HUES48 (cell line): Measurements from ENCODE around the gene SMAD2.
"Not testable (repeated sequence)": the region's sequence is repeated elsewhere in the genome, so short reads cannot be mapped to it uniquely, and the experiment has no call there.

Experiments used
- H3K27ac ChIP-seq: one replicate; pipeline ENCODE4 v1.7.0; 2013; ENCODE audit warnings: low read depth, low read length, inconsistent platforms
- H3K27me3 ChIP-seq: 2 replicates; pipeline ENCODE4 v1.6.1; 2013; ENCODE audit warnings: mild to moderate bottlenecking, low read length; ENCODE audit not compliant: control insufficient read depth, insufficient read depth
- H3K36me3 ChIP-seq: 2 replicates; pipeline ENCODE4 v1.6.1; 2013; ENCODE audit warnings: low read length; ENCODE audit not compliant: control insufficient read depth, insufficient read depth
- H3K4me1 ChIP-seq: 2 replicates; pipeline ENCODE4 v1.6.1; 2013; ENCODE audit warnings: mild to moderate bottlenecking, low read length; ENCODE audit not compliant: control insufficient read depth, insufficient read depth
- H3K4me3 ChIP-seq: 2 replicates; pipeline ENCODE4 v1.5.1; 2013; ENCODE audit warnings: mild to moderate bottlenecking, low read depth, low read length
- H3K9ac ChIP-seq: 2 replicates; pipeline ENCODE4 v1.6.1; 2013; ENCODE audit warnings: mild to moderate bottlenecking, low read depth, low read length, moderate library complexity
- H3K9me3 ChIP-seq: 2 replicates; pipeline ENCODE4 v1.6.1; 2013; ENCODE audit warnings: low read length; ENCODE audit not compliant: control insufficient read depth, insufficient read depth

Gene SMAD2

GRCh38 chr18:47964053-47964452 is 33.6 kb upstream of the SMAD2 start:
- H3K9ac ChIP-seq: no peak overlapping the region
- peaks cover 14% of the 10 kb centered on the region for H3K4me1 ChIP-seq

GRCh38 chr18:47961003-47961402 is 30.5 kb upstream of the SMAD2 start:
- H3K27ac ChIP-seq, H3K27me3 ChIP-seq, H3K36me3 ChIP-seq, H3K4me1 ChIP-seq, H3K9ac ChIP-seq, H3K4me3 ChIP-seq: not testable (repeated sequence)
- H3K9me3 ChIP-seq: peaks cover 16% of the 10 kb centered on the region

More at GRCh38 chr18:47964053-47964452, 33.6 kb upstream of the SMAD2 start:
- no peak overlapping the region for H3K4me3 ChIP-seq
- no peaks in the 10 kb centered on the region for H3K36me3 ChIP-seq
- no peak overlapping the region for H3K27ac ChIP-seq
- H3K9me3 ChIP-seq: peaks cover 30% of the 10 kb centered on the region
- no peaks in the 10 kb centered on the region for H3K27me3 ChIP-seq

- Histone ChIP-seq H3K27me3 (no peaks in the 10 kb centered on the region), H3K9me3 (no peaks in the 10 kb centered on the region), H3K27ac (no peak overlapping the region), H3K4me1 (no peaks in the 10 kb centered on the region), H3K36me3 (no peaks in the 10 kb centered on the region), H3K9ac (no peak overlapping the region), H3K4me3 (no peak overlapping the region)
Observed at GRCh38 chr18:47953471-47953931, 23.0 kb upstream of the SMAD2 start.

GRCh38 chr18:47950511-47950910 is 20.1 kb upstream of the SMAD2 start:
- H3K9ac ChIP-seq: no peak overlapping the region
- no peaks in the 10 kb centered on the region for H3K27me3 ChIP-seq
- H3K4me3 ChIP-seq: no peak overlapping the region
- H3K4me1 ChIP-seq: no peaks in the 10 kb centered on the region
- no peak overlapping the region for H3K27ac ChIP-seq
- H3K9me3 ChIP-seq: no peaks in the 10 kb centered on the region
- H3K36me3 ChIP-seq: no peaks in the 10 kb centered on the region

GRCh38 chr18:47949202-47949601 is 18.7 kb upstream of the SMAD2 start:
- Histone ChIP-seq H3K36me3 (no peaks in the 10 kb centered on the region), H3K27ac (no peak overlapping the region), H3K9ac (no peak overlapping the region), H3K9me3 (no peaks in the 10 kb centered on the region), H3K27me3 (no peaks in the 10 kb centered on the region), H3K4me1 (no peaks in the 10 kb centered on the region), H3K4me3 (no peak overlapping the region)

- Histone ChIP-seq H3K36me3 (no peaks in the 10 kb centered on the region), H3K4me1 (no peaks in the 10 kb centered on the region), H3K9me3 (no peaks in the 10 kb centered on the region), H3K4me3 (no peak overlapping the region), H3K27ac (no peak overlapping the region), H3K9ac (no peak overlapping the region), H3K27me3 (no peaks in the 10 kb centered on the region)
Observed at GRCh38 chr18:47946889-47947288, 16.4 kb upstream of the SMAD2 start.

- H3K9me3 ChIP-seq: no peaks in the 10 kb centered on the region
- H3K4me1 ChIP-seq: no peaks in the 10 kb centered on the region
- peak overlapping the region; percentile 43 for H3K27ac ChIP-seq
Observed at GRCh38 chr18:47944972-47945852, 14.8 kb upstream of the SMAD2 start.

GRCh38 chr18:47936952-47937351 is 6.5 kb upstream of the SMAD2 start:
- no peak overlapping the region for H3K9ac ChIP-seq
- no peak overlapping the region for H3K4me3 ChIP-seq
- H3K27me3 ChIP-seq: no peaks in the 10 kb centered on the region
- no peaks in the 10 kb centered on the region for H3K36me3 ChIP-seq
- H3K9me3 ChIP-seq: no peaks in the 10 kb centered on the region
- peaks cover 13% of the 10 kb centered on the region for H3K4me1 ChIP-seq
- no peak overlapping the region for H3K27ac ChIP-seq

More at GRCh38 chr18:47944972-47945852, 14.8 kb upstream of the SMAD2 start:
- Histone ChIP-seq H3K36me3 (no peaks in the 10 kb centered on the region), H3K9ac (no peak overlapping the region), H3K4me3 (no peak overlapping the region), H3K27me3 (no peaks in the 10 kb centered on the region)

GRCh38 chr18:47935321-47936055 is 5.0 kb upstream of the SMAD2 start:
- Histone ChIP-seq H3K4me3 (no peak overlapping the region), H3K9me3 (no peaks in the 10 kb centered on the region), H3K4me1 (peaks cover 15% of the 10 kb centered on the region), H3K36me3 (no peaks in the 10 kb centered on the region), H3K9ac (no peak overlapping the region), H3K27ac (no peak overlapping the region), H3K27me3 (no peaks in the 10 kb centered on the region)

GRCh38 chr18:47932603-47933002 is 2.1 kb upstream of the SMAD2 start:
- Histone ChIP-seq H3K4me3 (peak overlapping the region; percentile 96; the same call in 1 of the 2 replicates), H3K4me1 (peaks cover 25% of the 10 kb centered on the region)

GRCh38 chr18:47932190-47932589 is 1.7 kb upstream of the SMAD2 start:
- Histone ChIP-seq H3K9me3 (no peaks in the 10 kb centered on the region), H3K9ac (no peak overlapping the region), H3K36me3 (no peaks in the 10 kb centered on the region), H3K4me1 (peaks cover 28% of the 10 kb centered on the region), H3K4me3 (peak overlapping the region; percentile 96), H3K27me3 (no peaks in the 10 kb centered on the region), H3K27ac (peak overlapping the region; percentile 100)

More at GRCh38 chr18:47932603-47933002, 2.1 kb upstream of the SMAD2 start:
- H3K27me3 ChIP-seq: no peaks in the 10 kb centered on the region
- no peaks in the 10 kb centered on the region for H3K36me3 ChIP-seq
- no peaks in the 10 kb centered on the region for H3K9me3 ChIP-seq
- H3K27ac ChIP-seq: no peak overlapping the region
- no peak overlapping the region for H3K9ac ChIP-seq
